Duodenal mucosa (tissue), 2 donors: ENCODE data around the gene ST8SIA5.

Source experiments
- H3K27ac ChIP-seq: one replicate; pipeline ENCODE4 v1.7.0; 2013; ENCODE audit warnings: low read depth, low read length
- H3K27me3 ChIP-seq, 2 donors: one replicate each; pipeline ENCODE4 v1.7.0; 2013; ENCODE audit warnings: low read length in 2 of 2, control low read depth in 1 of 2; ENCODE audit not compliant: insufficient read depth in 2 of 2, control insufficient read depth in 1 of 2
- H3K36me3 ChIP-seq, 2 donors: one replicate each; pipeline ENCODE4 v1.7.0; 2013; ENCODE audit warnings: low read length in 2 of 2, control low read depth in 1 of 2; ENCODE audit not compliant: insufficient read depth in 2 of 2, control insufficient read depth in 1 of 2
- H3K4me1 ChIP-seq, 2 donors: one replicate each; pipeline ENCODE4 v1.7.0; 2013; ENCODE audit warnings: low read length in 2 of 2, control low read depth in 1 of 2; ENCODE audit not compliant: insufficient read depth in 2 of 2, control insufficient read depth in 1 of 2
- H3K4me3 ChIP-seq, 2 donors: one replicate each; pipeline ENCODE4 v1.7.0; 2013; ENCODE audit warnings: low read length in 2 of 2, low read depth in 1 of 2
- H3K9ac ChIP-seq, 2 donors: one replicate each; pipeline ENCODE4 v1.7.0; 2013; ENCODE audit warnings: low read length in 2 of 2, low read depth in 1 of 2
- H3K9me3 ChIP-seq, 2 donors: one replicate each; pipeline ENCODE4 v1.7.0; 2013; ENCODE audit warnings: low read length in 2 of 2, control low read depth in 1 of 2; ENCODE audit not compliant: control insufficient read depth in 1 of 2

Gene ST8SIA5

GRCh38 chr18:46660957-46661749 is 95.7 kb downstream of the ST8SIA5 start:
- Histone ChIP-seq H3K36me3 (no peaks in the 10 kb centered on the region), H3K4me1 (no peaks in the 10 kb centered on the region), H3K4me3 (no peak overlapping the region), H3K9ac (no peak overlapping the region), H3K27ac (no peak overlapping the region), H3K9me3 (no peaks in the 10 kb centered on the region), H3K27me3 (no peaks in the 10 kb centered on the region)

DNA sequence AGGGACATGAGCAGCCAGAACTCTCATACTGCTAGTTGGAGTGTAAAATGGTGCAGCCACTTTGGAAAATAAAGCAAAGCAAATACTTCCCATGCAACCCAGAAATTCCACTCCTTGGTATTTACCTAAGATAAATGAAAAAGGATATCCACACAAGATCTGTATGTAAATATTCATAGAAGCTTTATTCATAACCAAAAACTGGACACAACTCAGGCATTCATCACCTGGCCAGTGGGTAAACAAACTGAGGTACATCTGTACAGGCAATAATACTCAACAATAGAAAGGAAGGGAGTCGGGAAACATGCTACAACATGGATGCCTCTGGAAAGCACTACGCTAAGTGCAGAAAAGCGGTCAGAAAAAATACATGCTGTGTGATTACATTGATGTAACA is 97.4 kb downstream of the ST8SIA5 start:
- Histone ChIP-seq H3K9ac (no peak overlapping the region), H3K27me3 (no peaks in the 10 kb centered on the region)

GRCh38 chr18:46657115-46657955 is 99.5 kb downstream of the ST8SIA5 start, which contains the start of gene LOXHD1:
Gene LOXHD1, minus strand, starts transcription at chr18:46657220. Its CDS starts 187 bp downstream, at chr18:46657033.
- H3K27ac ChIP-seq, result no peak within 1 kb of the TSS
- no peak within 1 kb of the TSS for H3K9ac ChIP-seq
- no peaks in the 10 kb centered on the region for H3K27me3 ChIP-seq
- no peaks in the 10 kb centered on the region for H3K4me1 ChIP-seq
- H3K36me3 ChIP-seq, result no peaks in the 10 kb centered on the region
- no peak within 1 kb of the TSS for H3K4me3 ChIP-seq
- H3K9me3 ChIP-seq, result no peaks in the 10 kb centered on the region

More for the DNA sequence above, 97.4 kb downstream of the ST8SIA5 start:
- Histone ChIP-seq H3K36me3 (no peaks in the 10 kb centered on the region), H3K9me3 (no peaks in the 10 kb centered on the region), H3K4me3 (no peak overlapping the region), H3K4me1 (no peaks in the 10 kb centered on the region), H3K27ac (no peak overlapping the region)

DNA sequence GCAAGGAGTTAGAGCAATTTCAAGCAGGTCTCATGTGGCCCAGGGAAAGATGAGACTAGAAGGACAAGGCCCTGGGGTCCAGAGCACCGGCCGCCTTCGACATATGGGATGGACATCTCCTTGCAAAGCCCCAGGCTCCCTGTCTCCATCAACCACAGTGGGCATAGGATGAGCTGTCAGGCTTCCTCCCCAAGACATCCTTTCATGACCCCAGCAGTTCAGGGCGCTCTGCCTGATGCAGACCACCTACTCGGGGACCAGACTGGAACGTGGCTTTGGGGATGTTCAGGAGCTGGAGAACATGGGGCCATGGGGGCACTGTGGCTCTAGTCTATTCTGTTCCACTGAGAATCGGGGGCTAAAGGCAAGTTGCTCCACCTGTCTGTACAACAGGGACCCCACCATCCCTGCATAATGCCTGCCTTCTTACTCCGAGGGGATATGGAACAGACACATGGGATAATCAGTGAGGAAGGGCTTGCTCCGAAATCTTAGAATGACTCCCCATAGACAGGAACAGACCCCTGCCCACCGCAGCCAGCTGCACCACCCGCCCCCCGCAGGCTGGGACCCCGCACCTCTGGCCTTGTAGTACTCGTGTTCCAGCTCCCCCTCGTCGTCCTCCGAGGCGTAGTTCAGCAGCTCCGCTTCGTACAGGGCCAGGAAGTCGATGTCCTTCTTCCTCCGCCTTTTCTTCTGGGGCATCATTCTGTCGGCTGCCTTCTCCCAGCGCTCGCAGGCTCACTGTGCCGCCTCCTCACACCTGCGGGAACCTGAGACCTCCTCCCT is 100.3 kb downstream of the ST8SIA5 start:
- H3K9me3 ChIP-seq, result no peaks in the 10 kb centered on the region
- H3K4me1 ChIP-seq, result no peaks in the 10 kb centered on the region
- no peak overlapping the region for H3K4me3 ChIP-seq
- no peak overlapping the region for H3K9ac ChIP-seq
- no peaks in the 10 kb centered on the region for H3K36me3 ChIP-seq
- no peaks in the 10 kb centered on the region for H3K27me3 ChIP-seq
- no peak overlapping the region for H3K27ac ChIP-seq

GRCh38 chr18:46652372-46652771 is 104.5 kb downstream of the ST8SIA5 start:
- peaks cover 0 to 2% of the 10 kb centered on the region in 2 donors for H3K27me3 ChIP-seq
- no peaks in the 10 kb centered on the region for H3K4me1 ChIP-seq
- H3K27ac ChIP-seq, result no peak overlapping the region
- H3K9me3 ChIP-seq, result no peaks in the 10 kb centered on the region
- H3K9ac ChIP-seq, result no peak overlapping the region
- no peak overlapping the region for H3K4me3 ChIP-seq
- no peaks in the 10 kb centered on the region for H3K36me3 ChIP-seq

DNA sequence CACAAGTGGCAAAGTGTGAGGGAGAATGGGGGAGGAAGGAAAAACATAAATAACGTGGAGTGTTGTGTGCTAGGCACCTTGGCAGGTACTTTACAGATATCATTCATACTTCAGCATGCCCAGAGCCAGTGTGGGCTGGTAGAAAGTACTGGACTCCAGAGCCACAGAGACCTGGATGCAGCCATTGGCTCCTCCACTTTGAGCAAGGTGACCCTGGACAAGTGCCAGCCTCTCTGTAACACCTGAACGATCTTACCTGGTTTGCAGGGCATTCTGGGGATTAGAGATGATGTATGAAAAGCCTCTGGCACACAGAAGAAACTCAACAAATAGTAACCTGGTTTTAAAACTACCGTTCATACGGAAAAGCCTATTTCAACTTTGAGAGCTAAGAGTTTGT is 106.2 kb downstream of the ST8SIA5 start:
- Histone ChIP-seq H3K36me3 (no peaks in the 10 kb centered on the region), H3K27me3 (peaks cover 0 to 2% of the 10 kb centered on the region in 2 donors), H3K27ac (no peak overlapping the region), H3K4me1 (no peaks in the 10 kb centered on the region), H3K9ac (no peak overlapping the region), H3K9me3 (no peaks in the 10 kb centered on the region), H3K4me3 (no peak overlapping the region)

DNA sequence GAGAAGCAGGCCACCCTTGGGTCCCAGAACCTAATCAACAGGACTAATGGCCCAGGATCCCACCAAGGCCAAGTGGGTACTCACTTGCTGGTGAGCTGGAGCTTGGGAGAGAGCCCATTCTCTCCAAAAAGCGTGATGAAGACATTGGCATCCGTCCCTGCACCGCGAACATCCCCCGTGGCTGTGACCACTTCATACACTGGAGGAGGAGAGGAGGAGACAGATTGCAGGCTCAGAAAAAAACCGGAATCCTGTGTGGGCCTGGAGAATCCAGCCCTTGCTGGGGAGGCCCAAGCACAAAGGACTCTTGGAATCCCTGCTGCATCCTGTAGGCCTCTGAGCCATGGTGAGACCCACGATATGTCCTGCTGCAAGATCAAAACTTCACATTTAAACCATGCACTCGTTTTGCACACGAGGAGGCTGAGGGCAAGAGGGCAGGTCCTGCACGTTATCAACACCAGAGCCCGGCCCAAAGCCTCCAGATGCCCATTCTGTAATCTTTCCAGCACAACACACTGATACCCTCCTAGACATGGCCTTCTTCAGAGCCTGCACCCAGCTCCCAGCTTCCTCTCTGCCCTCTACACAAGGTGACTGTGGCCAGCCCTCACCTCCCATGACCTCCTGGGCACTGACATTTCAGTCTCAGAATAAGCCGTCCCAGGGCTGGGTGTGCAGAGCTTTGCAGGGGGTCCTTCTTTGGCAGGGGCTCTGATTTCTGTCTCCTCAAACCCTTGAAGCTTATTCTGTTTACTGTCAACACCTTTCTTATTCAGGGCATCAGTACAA is 107.6 kb downstream of the ST8SIA5 start:
- Histone ChIP-seq H3K4me1 (no peaks in the 10 kb centered on the region), H3K4me3 (no peak overlapping the region), H3K9ac (no peak overlapping the region), H3K9me3 (no peaks in the 10 kb centered on the region), H3K36me3 (no peaks in the 10 kb centered on the region), H3K27ac (no peak overlapping the region), H3K27me3 (peaks cover 0 to 2% of the 10 kb centered on the region in 2 donors)

GRCh38 chr18:46646468-46646867 is 110.4 kb downstream of the ST8SIA5 start:
- Histone ChIP-seq H3K36me3 (no peaks in the 10 kb centered on the region), H3K27ac (no peak overlapping the region), H3K9me3 (no peaks in the 10 kb centered on the region), H3K4me3 (no peak overlapping the region), H3K27me3 (peaks cover 0 to 2% of the 10 kb centered on the region in 2 donors), H3K9ac (no peak overlapping the region), H3K4me1 (no peaks in the 10 kb centered on the region)

- Histone ChIP-seq H3K9ac (no peak overlapping the region), H3K9me3 (no peaks in the 10 kb centered on the region), H3K27ac (no peak overlapping the region), H3K27me3 (no peaks in the 10 kb centered on the region), H3K4me1 (no peaks in the 10 kb centered on the region), H3K4me3 (no peak overlapping the region), H3K36me3 (no peaks in the 10 kb centered on the region)
These were observed 114.3 kb downstream of the ST8SIA5 start for GRCh38 chr18:46642561-46642960.
